ENCODE data around the gene TIMP2.

DNA sequence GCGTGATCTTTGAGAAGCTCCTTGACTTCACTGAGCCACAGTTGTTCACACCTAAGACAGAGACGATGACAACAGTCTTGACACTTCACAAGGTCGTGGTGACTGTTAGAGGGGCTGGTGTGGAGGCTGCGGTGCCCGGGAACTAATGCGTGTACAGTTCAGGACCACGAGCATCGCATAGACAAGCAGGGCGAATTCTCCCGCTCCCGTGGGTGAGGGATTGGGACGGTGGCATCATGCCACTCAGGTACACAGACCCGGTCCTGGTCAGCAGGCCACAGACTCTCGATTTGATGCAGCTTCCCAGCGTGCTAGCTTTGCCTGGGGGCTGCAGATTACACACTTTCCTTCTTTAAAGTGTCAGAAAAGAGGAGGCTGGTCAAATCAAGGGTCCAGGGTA lies 46.9 kb downstream of the TIMP2 start:
- TF ChIP-seq, protein P1, sequence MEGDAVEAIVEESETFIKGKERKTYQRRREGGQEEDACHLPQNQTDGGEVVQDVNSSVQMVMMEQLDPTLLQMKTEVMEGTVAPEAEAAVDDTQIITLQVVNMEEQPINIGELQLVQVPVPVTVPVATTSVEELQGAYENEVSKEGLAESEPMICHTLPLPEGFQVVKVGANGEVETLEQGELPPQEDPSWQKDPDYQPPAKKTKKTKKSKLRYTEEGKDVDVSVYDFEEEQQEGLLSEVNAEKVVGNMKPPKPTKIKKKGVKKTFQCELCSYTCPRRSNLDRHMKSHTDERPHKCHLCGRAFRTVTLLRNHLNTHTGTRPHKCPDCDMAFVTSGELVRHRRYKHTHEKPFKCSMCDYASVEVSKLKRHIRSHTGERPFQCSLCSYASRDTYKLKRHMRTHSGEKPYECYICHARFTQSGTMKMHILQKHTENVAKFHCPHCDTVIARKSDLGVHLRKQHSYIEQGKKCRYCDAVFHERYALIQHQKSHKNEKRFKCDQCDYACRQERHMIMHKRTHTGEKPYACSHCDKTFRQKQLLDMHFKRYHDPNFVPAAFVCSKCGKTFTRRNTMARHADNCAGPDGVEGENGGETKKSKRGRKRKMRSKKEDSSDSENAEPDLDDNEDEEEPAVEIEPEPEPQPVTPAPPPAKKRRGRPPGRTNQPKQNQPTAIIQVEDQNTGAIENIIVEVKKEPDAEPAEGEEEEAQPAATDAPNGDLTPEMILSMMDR (conservative IDR thresholded peaks at IDR 0.05), result no peak
- no peak for TF ChIP-seq EZH2 (IDR thresholded peaks at IDR 0.05; ENCODE audit: low read depth)
